ENCODE results near the gene CALHM4. TPM values are rescaled to one million over a fixed set of nuclear protein-coding genes. Genes with fewer than 3 reads are reported as not detected.

CALHM4 gene
- polyA plus RNA-seq, 1 of the 3 experiments (the other 2 are of a cell fraction) = not detected

GRCh38 chr6:116530436-116530835 lies 23.1 kb upstream of the CALHM4 start:
- CTCF ChIA-PET = interaction anchor here (0.9 to 1.3 kb wide), 6 partner anchors 12 to 312 kb away, joined by 3 to 7 read pairs (median 3); no protein-coding TSS in a partner anchor
- TF ChIP-seq CHD2 (IDR thresholded peaks at IDR 0.05; ENCODE audit: low read length, partially characterized antibody) (no peak), TAF1 (IDR thresholded peaks at IDR 0.05; ENCODE audit: borderline replicate concordance, low read depth, low read length) (no peak), RAD21 (IDR thresholded peaks at IDR 0.05; ENCODE audit: low read length) (no peak), USF1 (IDR thresholded peaks at IDR 0.05; ENCODE audit: borderline replicate concordance, low read depth) (no peak), CTCF (IDR thresholded peaks at IDR 0.05) (no peak), YY1 (IDR thresholded peaks at IDR 0.05; ENCODE audit: low read depth) (no peak), GABPA (IDR thresholded peaks at IDR 0.05; ENCODE audit: low read depth) (no peak), SIN3A (IDR thresholded peaks at IDR 0.05; ENCODE audit: borderline replicate concordance, low read depth, low read length) (no peak), EZH2phosphoT487 (IDR thresholded peaks at IDR 0.05; ENCODE audit: borderline replicate concordance, low read depth) (no peak), REST (IDR thresholded peaks at IDR 0.05; ENCODE audit: low read depth, low read length) (no peak), ZBTB33 (IDR thresholded peaks at IDR 0.05; ENCODE audit: borderline replicate concordance, low read depth) (no peak), PBX3 (IDR thresholded peaks at IDR 0.05) (no peak), JUND (IDR thresholded peaks at IDR 0.05) (no peak), RXRA (IDR thresholded peaks at IDR 0.05; ENCODE audit: borderline replicate concordance, low read depth) (no peak)
- Histone ChIP-seq H3K4me3 (ENCODE audit: low read depth in 2 of 2, low read length in 1 of 2) (no peak overlapping the region), H3K9me3 (no peaks in the 10 kb centered on the region), H3K27me3 (ENCODE audit: insufficient read depth) (no peaks in the 10 kb centered on the region), H3K9me2 (no peaks in the 10 kb centered on the region), H3K79me2 (ENCODE audit: insufficient read depth) (no peaks in the 10 kb centered on the region), H3K27ac (ENCODE audit: low read depth in 2 of 2, low read length in 1 of 2) (no peak overlapping the region), H3K36me3 (replicated peaks in 1 of 2; ENCODE audit: control insufficient read depth in 1 of 2, insufficient read depth in 2 of 2, low read length in 1 of 2) (no peaks in the 10 kb centered on the region), H3K4me1 (ENCODE audit: control insufficient read depth in 1 of 2, insufficient read depth in 2 of 2, low read depth in 1 of 2, low read length in 1 of 2) (peaks cover 0 to 21% of the 10 kb centered on the region in 2 experiments; a peak in 2 of 4 replicates), H3F3A (replicated peaks; ENCODE audit: insufficient read depth) (peaks cover 3% of the 10 kb centered on the region), H4K20me1 (ENCODE audit: insufficient read depth) (no peaks in the 10 kb centered on the region), H3K9ac (no peak overlapping the region), H3K4me2 (no peak overlapping the region), H2AFZ (ENCODE audit: low read depth) (no peak overlapping the region)
- WGBS (ENCODE audit: low lambda C conversion rate) = 83% methylated on average over 2 of the region's 2 CpGs
- POLR2A ChIA-PET = no interaction called here
- DNase-seq = no peak
